ENCODE data around the gene AFM. TPM values are rescaled to one million over a fixed set of nuclear protein-coding genes. Genes with fewer than 3 reads are reported as not detected.

Gene AFM
- total and polyA plus RNA-seq, 2 of the 13 experiments (the other 11 are each of a cell fraction or from before 2014, with no cell fraction given) = 0.13 to 1.8 TPM

- TF ChIP-seq HMGXB4 (CRISPR knock-in tag; IDR thresholded peaks at IDR 0.05; ENCODE audit: borderline replicate concordance in 1 of 2, low read depth in 1 of 2) = peak in 1 of 2 experiments; percentile 52; a peak in 1 of 4 replicates
- no peak for TF ChIP-seq ZNF510 (CRISPR knock-in tag; IDR thresholded peaks at IDR 0.05; ENCODE audit: low read depth)
- TF ChIP-seq ZSCAN25 (CRISPR knock-in tag; IDR thresholded peaks at IDR 0.05) = no peak
- TF ChIP-seq MAZ (IDR thresholded peaks at IDR 0.05; ENCODE audit: borderline replicate concordance, low read depth, low read length) = no peak
- no peak for TF ChIP-seq MAZ (CRISPR knock-in tag; IDR thresholded peaks at IDR 0.05; ENCODE audit: low read depth)
- TF ChIP-seq ZNF609 (CRISPR knock-in tag; IDR thresholded peaks at IDR 0.05; ENCODE audit: borderline replicate concordance) = no peak
- TF ChIP-seq TIGD3 (CRISPR knock-in tag; IDR thresholded peaks at IDR 0.05; ENCODE audit: borderline replicate concordance) = no peak
- TF ChIP-seq SRY (CRISPR knock-in tag; IDR thresholded peaks at IDR 0.05) = no peak
- no peak for TF ChIP-seq CHCHD3 (CRISPR knock-in tag; IDR thresholded peaks at IDR 0.05)
- TF ChIP-seq PRPF4 (IDR thresholded peaks at IDR 0.05; ENCODE audit: low read depth, low read length, poor library complexity, severe bottlenecking) = peak; percentile 74
- TF ChIP-seq RBM22 (optimal IDR thresholded peaks at IDR 0.05; ENCODE audit: low read length) = no peak
- no peak for TF ChIP-seq ZNF562 (CRISPR knock-in tag; IDR thresholded peaks at IDR 0.05; ENCODE audit: borderline replicate concordance)
- TF ChIP-seq ZBTB42 (CRISPR knock-in tag; IDR thresholded peaks at IDR 0.05) = no peak
- TF ChIP-seq JUND (CRISPR knock-in tag; IDR thresholded peaks at IDR 0.05) = no peak
- TF ChIP-seq ZBTB3 (CRISPR knock-in tag; IDR thresholded peaks at IDR 0.05; ENCODE audit: borderline replicate concordance, low read depth) = no peak
- TF ChIP-seq POLR2G (IDR thresholded peaks at IDR 0.05; ENCODE audit: low read depth, low read length) = no peak
- no peak for TF ChIP-seq ZNF451 (CRISPR knock-in tag; IDR thresholded peaks at IDR 0.05)
- TF ChIP-seq ATF6 (CRISPR knock-in tag; conservative IDR thresholded peaks at IDR 0.05) = no peak
- TF ChIP-seq KAT8 (CRISPR knock-in tag; IDR thresholded peaks at IDR 0.05) = no peak; the same call in 1 of the 2 replicates
- no peak for TF ChIP-seq ZNF782 (CRISPR knock-in tag; IDR thresholded peaks at IDR 0.05; ENCODE audit: borderline replicate concordance)
- TF ChIP-seq HNRNPH1 (optimal IDR thresholded peaks at IDR 0.05; ENCODE audit: low read depth, low read length) = no peak
Measured at GRCh38 chr4:73434311-73434710, 47.2 kb upstream of the AFM start (continued).
